Keratinocyte (primary cell): ENCODE data around the gene DTNB. TPM values are rescaled to one million over a fixed set of nuclear protein-coding genes. Genes with fewer than 3 reads are reported as not detected.

Experiments
- DNase-seq: peaks from one replicate; pipeline ENCODE4 v3.0.0-alpha.2; 2011; ENCODE audit warnings: low read depth, missing footprints, low spot score
- FAIRE-seq: peaks from 2 replicates; lab custom pipeline; 2011; peaks lifted over from hg19 to GRCh38; lab: Jason Lieb, UNC
- H2AFZ ChIP-seq: 2 replicates; pipeline ENCODE4 v1.6.0; 2012; ENCODE audit warnings: low read length, control low read depth, inconsistent platforms; ENCODE audit not compliant: control insufficient read depth
- H3K27ac ChIP-seq: 2 replicates; pipeline ENCODE4 v1.5.1; 2011; ENCODE audit warnings: low read length; ENCODE audit not compliant: control insufficient read depth, insufficient read depth
- H3K27me3 ChIP-seq: 3 replicates; pipeline ENCODE4 v1.6.0; 2011; ENCODE audit warnings: low read length; ENCODE audit not compliant: control insufficient read depth, insufficient read depth; ENCODE audit errors: extremely low read depth
- H3K36me3 ChIP-seq, 2 experiments: 2 replicates in 1 of 2; 3 replicates in 1 of 2; pipeline ENCODE4 v1.5.1; 2011; ENCODE audit warnings: low read length in 2 of 2, mild to moderate bottlenecking in 1 of 2; ENCODE audit not compliant: control insufficient read depth in 2 of 2, insufficient read depth in 2 of 2; ENCODE audit errors: extremely low read depth in 1 of 2
- H3K4me1 ChIP-seq: 3 replicates; pipeline ENCODE4 v1.5.1; 2011; ENCODE audit warnings: low read length; ENCODE audit not compliant: control insufficient read depth, insufficient read depth; ENCODE audit errors: extremely low read depth
- H3K4me2 ChIP-seq: 3 replicates; pipeline ENCODE4 v1.6.0; 2011; ENCODE audit warnings: low read depth, low read length; ENCODE audit not compliant: control insufficient read depth, insufficient read depth; ENCODE audit errors: extremely low read depth
- H3K4me3 ChIP-seq, 3 experiments: fragments of 200-600 bp in 1 of 3; sonication (generic) in 1 of 3; 2 replicates in 2 of 3; 3 replicates in 1 of 3; pipeline ENCODE4 v1.5.1; 2011 to 2016; ENCODE audit warnings: low read length in 3 of 3, mild to moderate bottlenecking in 3 of 3, control low read depth in 2 of 3, inconsistent platforms in 1 of 3, low read depth in 1 of 3, mixed read lengths in 1 of 3, mixed run types in 1 of 3, moderate library complexity in 1 of 3; ENCODE audit not compliant: control insufficient read depth in 2 of 3, insufficient read depth in 2 of 3; ENCODE audit errors: extremely low read depth in 1 of 3
- H3K79me2 ChIP-seq: 2 replicates; pipeline ENCODE4 v1.6.0; 2012; ENCODE audit warnings: low read length; ENCODE audit not compliant: control insufficient read depth, insufficient read depth
- H3K9ac ChIP-seq: 3 replicates; pipeline ENCODE4 v1.6.0; 2011; ENCODE audit warnings: low read length; ENCODE audit not compliant: control insufficient read depth, insufficient read depth; ENCODE audit errors: extremely low read depth
- H3K9me1 ChIP-seq: 3 replicates; pipeline ENCODE4 v1.6.0; 2011; ENCODE audit warnings: low read length; ENCODE audit not compliant: control insufficient read depth, insufficient read depth; ENCODE audit errors: extremely low read depth
- H3K9me3 ChIP-seq: 2 replicates; pipeline ENCODE4 v1.5.1; 2012; ENCODE audit warnings: low read depth, low read length; ENCODE audit not compliant: control insufficient read depth
- H4K20me1 ChIP-seq: 3 replicates; pipeline ENCODE4 v1.6.0; 2011; ENCODE audit warnings: low read length; ENCODE audit not compliant: control insufficient read depth, insufficient read depth; ENCODE audit errors: extremely low read depth
- CTCF ChIP-seq, 3 experiments: IDR thresholded peaks in 1 of 3; conservative IDR thresholded peaks in 1 of 3; optimal IDR thresholded peaks in 1 of 3; 2 replicates in 2 of 3; 3 replicates in 1 of 3; pipeline versions ENCODE3 to v1.5.1; 2011; ENCODE audit warnings: low read length in 3 of 3, mild to moderate bottlenecking in 3 of 3, moderate library complexity in 2 of 3, control low read depth in 1 of 3, inconsistent platforms in 1 of 3; ENCODE audit not compliant: insufficient read depth in 2 of 3; ENCODE audit errors: extremely low read depth in 1 of 3
- EZH2 ChIP-seq: IDR thresholded peaks from one replicate; pipeline ENCODE4 v1.6.1; 2012; ENCODE audit warnings: inconsistent platforms, mild to moderate bottlenecking, low read length, moderate library complexity
- dilution Hi-C: fragments of 300-500 bp; cut with MboI; formaldehyde crosslinking; loops from one replicate; pipeline ENCODE4 v1.7.0; 2020; ENCODE audit warnings: low sequenced_read_pairs; ENCODE audit not compliant: extremely low pct_ligation_motif_present
- polyA plus RNA-seq, 5 experiments: library from polyadenylated mRNA; depleted of rRNA in 3 of 5; stranded (reverse) in 3 of 5; stranded (forward) in 1 of 5; unstranded in 1 of 5; fragments of >200 nt; gene quantifications; 1 replicate in 1 of 5; 2 replicates in 3 of 5; 3 replicates in 1 of 5; pipeline versions ENCODE4 v1.2.1 to v1.2.3, GENCODE V29; 2011 to 2012; ENCODE audit warnings: missing spikeins in 2 of 5, low read depth in 1 of 5, low replicate concordance in 1 of 5

Gene DTNB
- polyA plus RNA-seq, 1 donor (not counting 4 experiments of a cell fraction or from before 2014, with no cell fraction given): 31.5 TPM

- Histone ChIP-seq H3K27me3 (no peaks in the 10 kb centered on the region), H3K79me2 (no peaks in the 10 kb centered on the region), H4K20me1 (no peaks in the 10 kb centered on the region), H3K9ac (no peak overlapping the region), H3K9me1 (no peaks in the 10 kb centered on the region), H3K4me2 (no peak overlapping the region), H2AFZ (no peak overlapping the region), H3K36me3 (peaks cover 0 to 5% of the 10 kb centered on the region in 2 experiments), H3K9me3 (no peaks in the 10 kb centered on the region), H3K4me1 (no peaks in the 10 kb centered on the region), H3K4me3 (no peak overlapping the region), H3K27ac (no peak overlapping the region)
- no peak for FAIRE-seq
- TF ChIP-seq EZH2 (no peak), CTCF (optimal IDR thresholded peaks at IDR 0.05 in 1 of 3, IDR thresholded peaks at IDR 0.05 in 1 of 3, conservative IDR thresholded peaks at IDR 0.05 in 1 of 3; ENCODE audit: extremely low read depth in 1 of 3, insufficient read depth in 2 of 3, low read length in 3 of 3) (no peak)
- no peak for DNase-seq
- dilution Hi-C loops: no loop called here
Measured at GRCh38 chr2:25430556-25430955, 242.8 kb downstream of the DTNB start.

- dilution Hi-C loops: no loop called here
Measured at GRCh38 chr2:25426326-25426725, 247.1 kb downstream of the DTNB start.

More at GRCh38 chr2:25426326-25426725, 247.1 kb downstream of the DTNB start:
- Histone ChIP-seq H3K9me3 (no peaks in the 10 kb centered on the region), H3K27me3 (no peaks in the 10 kb centered on the region), H3K9me1 (no peaks in the 10 kb centered on the region), H3K36me3 (peaks cover 0 to 3% of the 10 kb centered on the region in 2 experiments), H3K9ac (no peak overlapping the region), H2AFZ (no peak overlapping the region), H4K20me1 (no peaks in the 10 kb centered on the region), H3K79me2 (no peaks in the 10 kb centered on the region), H3K4me2 (no peak overlapping the region), H3K27ac (no peak overlapping the region), H3K4me1 (no peaks in the 10 kb centered on the region), H3K4me3 (no peak overlapping the region)
- no peak for DNase-seq
- TF ChIP-seq CTCF (optimal IDR thresholded peaks at IDR 0.05 in 1 of 3, IDR thresholded peaks at IDR 0.05 in 1 of 3, conservative IDR thresholded peaks at IDR 0.05 in 1 of 3; ENCODE audit: extremely low read depth in 1 of 3, insufficient read depth in 2 of 3, low read length in 3 of 3) (no peak), EZH2 (no peak)
- no peak for FAIRE-seq
